ENCODE data around the gene MEI4.
"Not testable (repeated sequence)": the region's sequence is repeated elsewhere in the genome, so short reads cannot be mapped to it uniquely, and the experiment has no call there.

MEI4 gene

DNA sequence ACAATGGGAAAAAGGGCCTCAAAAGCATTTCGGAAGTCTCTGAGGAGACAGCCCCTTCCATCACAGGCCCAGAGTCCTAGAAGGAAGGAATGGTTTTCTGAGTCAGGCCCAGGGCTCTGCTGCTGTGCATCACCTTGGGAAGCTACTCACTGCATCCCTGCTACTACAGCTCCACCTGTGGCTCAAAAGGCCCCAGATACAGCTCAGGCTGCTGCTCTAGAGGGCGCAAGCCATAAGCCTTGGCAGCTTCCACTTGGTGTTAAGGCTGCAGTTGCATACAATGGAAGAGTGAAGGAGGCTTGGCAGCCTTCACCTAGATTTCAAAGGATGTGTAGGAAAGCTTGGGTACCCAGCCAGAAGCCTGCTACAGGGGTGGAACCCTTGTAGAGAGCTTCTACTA lies 54.8 kb downstream of the MEI4 start:
- no peak overlapping the region for H3K27ac ChIP-seq
- POLR2A ChIA-PET (ENCODE audit: low non-redundant PET), result no interaction called here
- CTCF ChIA-PET, result no interaction called here
- TF ChIP-seq, protein P1, sequence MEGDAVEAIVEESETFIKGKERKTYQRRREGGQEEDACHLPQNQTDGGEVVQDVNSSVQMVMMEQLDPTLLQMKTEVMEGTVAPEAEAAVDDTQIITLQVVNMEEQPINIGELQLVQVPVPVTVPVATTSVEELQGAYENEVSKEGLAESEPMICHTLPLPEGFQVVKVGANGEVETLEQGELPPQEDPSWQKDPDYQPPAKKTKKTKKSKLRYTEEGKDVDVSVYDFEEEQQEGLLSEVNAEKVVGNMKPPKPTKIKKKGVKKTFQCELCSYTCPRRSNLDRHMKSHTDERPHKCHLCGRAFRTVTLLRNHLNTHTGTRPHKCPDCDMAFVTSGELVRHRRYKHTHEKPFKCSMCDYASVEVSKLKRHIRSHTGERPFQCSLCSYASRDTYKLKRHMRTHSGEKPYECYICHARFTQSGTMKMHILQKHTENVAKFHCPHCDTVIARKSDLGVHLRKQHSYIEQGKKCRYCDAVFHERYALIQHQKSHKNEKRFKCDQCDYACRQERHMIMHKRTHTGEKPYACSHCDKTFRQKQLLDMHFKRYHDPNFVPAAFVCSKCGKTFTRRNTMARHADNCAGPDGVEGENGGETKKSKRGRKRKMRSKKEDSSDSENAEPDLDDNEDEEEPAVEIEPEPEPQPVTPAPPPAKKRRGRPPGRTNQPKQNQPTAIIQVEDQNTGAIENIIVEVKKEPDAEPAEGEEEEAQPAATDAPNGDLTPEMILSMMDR (conservative IDR thresholded peaks at IDR 0.05; ENCODE audit: low read depth), result no peak
- DNase-seq (ENCODE audit: low spot score), result no peak

DNA sequence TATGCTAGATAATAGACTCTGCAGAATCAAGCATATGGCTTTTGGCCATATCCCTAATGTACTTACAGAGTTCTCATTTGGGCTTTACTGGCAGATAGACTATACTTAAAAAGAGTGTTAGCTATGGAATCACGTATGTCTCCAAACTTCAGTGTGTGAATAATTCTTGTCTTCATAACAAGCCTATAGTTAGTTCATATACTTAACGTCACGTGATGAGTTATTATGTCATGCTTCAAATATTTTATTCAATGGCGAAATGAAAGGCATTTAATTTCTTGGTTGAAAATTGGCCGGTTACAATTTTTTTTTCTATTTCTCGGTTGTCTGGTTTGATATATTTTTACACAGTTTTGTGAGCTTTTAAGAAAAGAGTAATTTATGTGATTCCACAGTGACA lies 62.7 kb downstream of the MEI4 start:
- POLR2A ChIA-PET (ENCODE audit: low non-redundant PET), result no interaction called here
- TF ChIP-seq, protein P1 (conservative IDR thresholded peaks at IDR 0.05; ENCODE audit: low read depth), result no peak
- CTCF ChIA-PET, result no interaction called here

DNA sequence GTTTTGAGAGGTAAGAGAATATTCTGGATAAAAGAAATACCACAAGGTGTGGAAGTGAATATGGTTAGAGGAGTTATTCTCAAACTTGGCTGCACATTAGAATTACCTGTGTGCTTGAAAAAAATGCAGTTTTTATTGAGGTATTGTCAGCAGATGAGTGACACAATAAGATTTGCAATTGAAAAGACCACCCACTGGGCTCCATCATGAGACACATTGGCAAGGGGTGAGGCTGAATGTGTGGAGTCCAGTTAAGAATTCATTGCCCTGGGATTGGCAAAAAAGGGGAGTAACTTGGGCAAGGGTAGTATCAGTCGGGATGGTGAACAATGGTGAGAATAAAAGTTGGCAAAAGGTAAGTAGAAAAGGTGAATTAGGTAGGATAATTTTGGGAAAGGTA lies 63.5 kb downstream of the MEI4 start:
- TF ChIP-seq, protein P1 (conservative IDR thresholded peaks at IDR 0.05; ENCODE audit: low read depth), result no peak
- ChIA-PET POLR2A (ENCODE audit: low non-redundant PET) (no interaction called here), CTCF (no interaction called here)
- no peak overlapping the region for H3K27ac ChIP-seq
- DNase-seq (ENCODE audit: low spot score), result no peak

More for the DNA sequence above, 62.7 kb downstream of the MEI4 start:
- H3K27ac ChIP-seq, result no peak overlapping the region
- no peak for DNase-seq (ENCODE audit: low spot score)

DNA sequence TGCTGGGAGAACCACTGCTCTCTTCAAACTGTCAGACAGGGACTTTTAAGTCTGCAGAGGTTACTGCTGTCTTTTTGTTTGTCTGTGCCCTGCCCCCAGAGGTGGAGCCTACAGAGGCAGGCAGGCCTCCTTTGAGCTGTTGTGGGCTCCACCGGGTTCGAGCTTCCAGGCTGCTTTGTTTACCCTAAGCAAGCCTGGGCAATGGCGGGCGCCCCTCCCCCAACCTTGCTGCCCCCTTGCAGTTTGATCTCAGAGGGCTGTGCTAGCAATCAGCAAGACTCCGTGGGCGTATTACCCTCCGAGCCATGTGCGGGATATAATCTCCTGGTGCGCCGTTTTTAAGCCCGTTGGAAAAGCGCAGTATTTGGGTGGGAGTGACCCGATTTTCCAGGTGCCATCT lies 83.2 kb downstream of the MEI4 start:
- POLR2A ChIA-PET (ENCODE audit: low non-redundant PET); CTCF ChIA-PET; DNase-seq (ENCODE audit: low spot score); H3K27ac ChIP-seq: not testable (repeated sequence)

DNA sequence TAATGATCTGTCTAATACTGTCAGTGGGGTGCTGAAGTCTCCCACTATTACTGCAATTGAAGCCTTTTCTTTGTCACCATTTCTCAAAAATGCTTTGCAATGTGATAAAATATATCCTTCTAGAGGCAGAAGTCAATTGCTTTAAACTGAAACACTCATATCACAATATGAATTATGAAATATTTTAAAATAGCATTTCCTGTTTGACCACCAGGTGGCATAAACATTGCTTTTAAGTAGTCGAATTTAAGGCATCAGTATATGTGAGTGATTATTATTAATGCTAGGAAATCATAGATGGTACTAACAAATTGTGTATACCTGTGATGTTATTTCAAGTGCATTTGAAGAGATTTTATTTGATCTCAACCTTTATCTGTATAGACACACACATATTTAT lies 87.5 kb downstream of the MEI4 start:
- peak; percentile 14 for DNase-seq (ENCODE audit: low spot score)
- POLR2A ChIA-PET (ENCODE audit: low non-redundant PET), result no interaction called here

DNA sequence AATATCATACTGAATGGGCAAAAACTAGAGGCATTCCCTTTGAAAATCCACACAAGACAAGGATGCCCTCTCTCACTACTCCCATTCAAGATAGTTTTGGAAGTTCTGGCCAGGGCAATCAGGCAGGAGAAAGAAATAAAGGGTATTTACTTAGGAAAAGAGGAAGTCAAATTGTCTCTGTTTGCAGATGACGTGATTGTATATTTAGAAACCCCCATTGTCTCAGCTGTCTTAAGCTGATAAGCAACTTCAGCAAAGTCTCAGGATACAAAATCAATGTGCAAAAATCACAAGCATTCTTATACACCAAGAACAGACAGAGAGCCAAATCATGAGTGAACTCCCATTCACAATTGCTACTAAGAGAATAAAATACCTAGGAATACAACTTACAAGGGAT lies 99.3 kb downstream of the MEI4 start:
- POLR2A ChIA-PET (ENCODE audit: low non-redundant PET), result not testable (repeated sequence)

More for the DNA sequence above, 87.5 kb downstream of the MEI4 start:
- H3K27ac ChIP-seq, result no peak overlapping the region
- TF ChIP-seq, protein P1 (conservative IDR thresholded peaks at IDR 0.05; ENCODE audit: low read depth), result peak; percentile 40
- CTCF ChIA-PET, result no interaction called here

DNA sequence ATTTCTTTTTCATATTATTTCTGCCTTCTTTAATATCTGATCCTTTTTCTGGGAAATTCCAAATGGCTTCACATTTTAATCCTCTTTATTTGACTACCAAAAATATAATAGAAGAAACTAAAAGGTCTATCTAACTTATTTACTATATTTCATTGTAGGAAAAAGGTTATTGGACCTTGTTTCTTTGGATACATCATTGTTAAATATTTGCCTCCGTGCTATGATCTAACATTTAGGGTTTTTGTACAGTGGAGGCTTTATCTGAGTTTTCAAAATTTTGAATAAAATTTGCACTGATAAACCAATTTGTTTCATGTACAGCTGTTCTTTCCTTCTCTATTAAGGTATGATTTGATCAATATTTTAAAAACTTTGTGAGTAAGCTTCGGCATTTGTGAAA lies 109.5 kb downstream of the MEI4 start:
- TF ChIP-seq, protein P1 (conservative IDR thresholded peaks at IDR 0.05; ENCODE audit: low read depth), result no peak
- ChIA-PET POLR2A (ENCODE audit: low non-redundant PET) (no interaction called here), CTCF (no interaction called here)
- no peak overlapping the region for H3K27ac ChIP-seq
- no peak for DNase-seq (ENCODE audit: low spot score)

More for the DNA sequence above, 99.3 kb downstream of the MEI4 start:
- H3K27ac ChIP-seq; CTCF ChIA-PET; DNase-seq (ENCODE audit: low spot score): not testable (repeated sequence)

DNA sequence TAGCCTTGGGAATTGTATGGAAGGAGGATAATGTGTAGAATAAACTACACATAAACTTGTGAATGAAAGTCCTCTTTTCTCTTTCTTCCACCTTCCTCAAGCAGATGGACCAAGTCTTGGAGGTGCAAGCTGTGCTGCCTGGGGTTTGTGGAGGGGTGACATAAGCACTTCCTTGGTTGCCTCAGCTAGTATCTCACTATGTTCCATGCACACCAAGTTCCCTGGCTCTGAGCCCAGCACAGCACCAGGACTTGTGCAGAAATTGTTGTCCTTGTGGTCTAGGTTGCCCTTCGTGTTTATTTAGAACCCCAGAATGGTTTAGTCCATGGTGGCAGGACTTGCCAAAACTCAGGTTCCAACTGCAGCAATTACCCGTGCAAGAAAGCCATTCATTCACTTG lies 110.3 kb downstream of the MEI4 start:
- H3K27ac ChIP-seq, result no peak overlapping the region
- CTCF ChIA-PET, result no interaction called here
- TF ChIP-seq, protein P1 (conservative IDR thresholded peaks at IDR 0.05; ENCODE audit: low read depth), result no peak
- DNase-seq (ENCODE audit: low spot score), result no peak
- POLR2A ChIA-PET (ENCODE audit: low non-redundant PET), result no interaction called here

All from RWPE1 (cell line).